HepG2 (cell line): ENCODE data around the gene PPP2R5D. TPM values are rescaled to one million over a fixed set of nuclear protein-coding genes. Genes with fewer than 3 reads are reported as not detected.

ENCODE experiments used
- AKAP8 ChIP-seq: sonication (generic); formaldehyde crosslinking; IDR thresholded peaks from 2 replicates; pipeline ENCODE4 v1.5.1; 2020; ENCODE audit warnings: mild to moderate bottlenecking, missing genetic modification reagents
- ETV5 ChIP-seq: IDR thresholded peaks from 2 replicates; pipeline ENCODE4 v1.6.1; 2018; ENCODE audit warnings: missing biosample characterization, missing genetic modification reagents, inconsistent platforms, borderline replicate concordance
- FIP1L1 ChIP-seq: fragments of 200-400 bp; formaldehyde crosslinking; IDR thresholded peaks from 2 replicates; pipeline ENCODE4 v1.6.1; 2018; ENCODE audit warnings: low read depth, mild to moderate bottlenecking, low read length, moderate library complexity, borderline replicate concordance; ENCODE audit not compliant: insufficient read depth
- HOXA7 ChIP-seq: sonication (generic); formaldehyde crosslinking; IDR thresholded peaks from 2 replicates; pipeline ENCODE4 v1.8.1; 2022; ENCODE audit warnings: mild to moderate bottlenecking, missing genetic modification reagents, moderate library complexity
- IRF2 ChIP-seq: IDR thresholded peaks from 2 replicates; pipeline ENCODE4 v1.6.1; 2018; ENCODE audit warnings: missing genetic modification reagents, missing compliant biosample characterization
- SPEN ChIP-seq: sonication (generic); formaldehyde crosslinking; IDR thresholded peaks from 2 replicates; pipeline ENCODE4 v1.5.1; 2020; ENCODE audit warnings: low read depth, mild to moderate bottlenecking, missing genetic modification reagents
- SRSF1 ChIP-seq: fragments of 200-400 bp; formaldehyde crosslinking; optimal IDR thresholded peaks from 2 replicates; pipeline ENCODE3; 2017; ENCODE audit warnings: mild to moderate bottlenecking, low read depth, low read length, moderate library complexity
- ZNF138 ChIP-seq: sonication (generic); formaldehyde crosslinking; IDR thresholded peaks from 2 replicates; pipeline ENCODE4 v1.5.0; 2020; ENCODE audit warnings: mild to moderate bottlenecking, low read depth, missing genetic modification reagents
- ZNF235 ChIP-seq: sonication (generic); formaldehyde crosslinking; IDR thresholded peaks from 2 replicates; pipeline ENCODE4 v1.8.1; 2023; ENCODE audit warnings: mild to moderate bottlenecking, missing genetic modification reagents, borderline replicate concordance
- ZNF24 ChIP-seq: fragments of 450-650 bp; IDR thresholded peaks from 2 replicates; pipeline ENCODE4 v1.6.1; 2017; ENCODE audit warnings: antibody characterized with exemption, mild to moderate bottlenecking
- ZNF367 ChIP-seq: sonication (generic); formaldehyde crosslinking; IDR thresholded peaks from 2 replicates; pipeline ENCODE4 v1.4.0; 2020; ENCODE audit warnings: missing genetic modification reagents, borderline replicate concordance
- polyA plus RNA-seq, 8 experiments: library from polyadenylated mRNA; depleted of rRNA in 3 of 8; stranded (reverse) in 7 of 8; unstranded in 1 of 8; fragments of >200 nt; fragmentation: Illumina TruSeq in 4 of 8; extraction: Trizol in 4 of 8; gene quantifications; 2 replicates each; pipeline versions ENCODE4 v1.2.1 to v1.2.3, GENCODE V29; 2011 to 2016; ENCODE audit warnings: low read depth in 4 of 8, missing spikeins in 1 of 8, mixed read lengths in 1 of 8; ENCODE audit not compliant: insufficient read depth in 1 of 8
- total RNA-seq, 5 experiments: library from RNA; depleted of rRNA; stranded (reverse); fragments of >200 nt; fragmentation: Illumina TruSeq; extraction: Trizol; gene quantifications; 2 replicates each; pipeline ENCODE4 v1.2.3, GENCODE V29; 2016; ENCODE audit warnings: low read depth in 1 of 5
- TF ChIP-seq, protein P1 (sequence below): sonication (generic); formaldehyde crosslinking; IDR thresholded peaks from 2 replicates; pipeline ENCODE4 v1.8.1; 2023; ENCODE audit warnings: mild to moderate bottlenecking, inconsistent platforms, moderate library complexity, missing genetic modification reagents, borderline replicate concordance
- TF ChIP-seq, protein P2 (sequence below): IDR thresholded peaks from 2 replicates; pipeline ENCODE4 v1.6.1; 2016; ENCODE audit warnings: low read depth
- TF ChIP-seq, protein P3 (sequence below): sonication (generic); formaldehyde crosslinking; IDR thresholded peaks from 2 replicates; pipeline ENCODE4 v1.4.0; 2020; ENCODE audit warnings: missing genetic modification reagents, low read depth, mild to moderate bottlenecking, borderline replicate concordance
- TF ChIP-seq, protein P4 (sequence below): sonication (generic); formaldehyde crosslinking; conservative IDR thresholded peaks from 2 replicates; pipeline ENCODE4 v1.4.0; 2020; ENCODE audit warnings: mild to moderate bottlenecking, missing genetic modification reagents, moderate library complexity
- TF ChIP-seq, protein P5 (sequence below): sonication (generic); formaldehyde crosslinking; IDR thresholded peaks from 2 replicates; pipeline ENCODE4 v1.5.0; 2020; ENCODE audit warnings: mild to moderate bottlenecking, missing genetic modification reagents, borderline replicate concordance

Gene PPP2R5D
- total and polyA plus RNA-seq, 2 of the 13 experiments (the other 11 are each of a cell fraction or from before 2014, with no cell fraction given), result 53.7 to 60.4 TPM

DNA sequence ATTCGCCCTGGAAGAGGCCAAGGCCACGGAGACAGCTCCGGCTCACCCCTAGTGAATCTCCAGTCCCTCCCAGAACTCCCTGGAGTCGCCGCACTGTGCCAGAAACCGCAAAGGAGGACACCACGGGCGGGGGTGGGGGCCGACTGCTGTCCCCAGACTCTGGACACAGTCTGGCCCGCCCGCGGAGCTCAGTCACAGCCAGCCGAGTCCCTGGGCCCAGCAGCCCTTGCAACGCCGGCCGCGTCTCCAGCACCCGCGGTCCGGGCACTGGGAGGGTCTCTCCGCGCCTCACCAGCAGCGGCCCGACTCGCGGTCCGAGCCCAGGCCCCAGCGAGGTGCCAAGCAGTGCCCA lies 5.9 kb upstream of the PPP2R5D start (continued):
- TF ChIP-seq, protein P1, sequence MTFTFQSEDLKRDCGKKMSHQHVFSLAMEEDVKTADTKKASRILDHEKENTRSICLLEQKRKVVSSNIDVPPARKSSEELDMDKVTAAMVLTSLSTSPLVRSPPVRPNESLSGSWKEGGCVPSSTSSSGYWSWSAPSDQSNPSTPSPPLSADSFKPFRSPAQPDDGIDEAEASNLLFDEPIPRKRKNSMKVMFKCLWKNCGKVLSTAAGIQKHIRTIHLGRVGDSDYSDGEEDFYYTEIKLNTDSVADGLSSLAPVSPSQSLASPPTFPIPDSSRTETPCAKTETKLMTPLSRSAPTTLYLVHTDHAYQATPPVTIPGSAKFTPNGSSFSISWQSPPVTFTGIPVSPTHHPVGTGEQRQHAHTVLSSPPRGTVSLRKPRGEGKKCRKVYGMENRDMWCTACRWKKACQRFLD (CRISPR knock-in tag), result no peak
- no peak; the same call in 1 of the 2 replicates for TF ChIP-seq AKAP8 (CRISPR knock-in tag)
- no peak for TF ChIP-seq SPEN (CRISPR knock-in tag)
- TF ChIP-seq ZNF138, result no peak
- TF ChIP-seq, protein P2, sequence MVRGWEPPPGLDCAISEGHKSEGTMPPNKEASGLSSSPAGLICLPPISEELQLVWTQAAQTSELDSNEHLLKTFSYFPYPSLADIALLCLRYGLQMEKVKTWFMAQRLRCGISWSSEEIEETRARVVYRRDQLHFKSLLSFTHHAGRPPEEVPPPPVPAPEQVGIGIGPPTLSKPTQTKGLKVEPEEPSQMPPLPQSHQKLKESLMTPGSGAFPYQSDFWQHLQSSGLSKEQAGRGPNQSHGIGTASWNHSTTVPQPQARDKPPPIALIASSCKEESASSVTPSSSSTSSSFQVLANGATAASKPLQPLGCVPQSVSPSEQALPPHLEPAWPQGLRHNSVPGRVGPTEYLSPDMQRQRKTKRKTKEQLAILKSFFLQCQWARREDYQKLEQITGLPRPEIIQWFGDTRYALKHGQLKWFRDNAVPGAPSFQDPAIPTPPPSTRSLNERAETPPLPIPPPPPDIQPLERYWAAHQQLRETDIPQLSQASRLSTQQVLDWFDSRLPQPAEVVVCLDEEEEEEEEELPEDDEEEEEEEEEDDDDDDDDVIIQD (CRISPR knock-in tag), result no peak
- TF ChIP-seq, protein P3, sequence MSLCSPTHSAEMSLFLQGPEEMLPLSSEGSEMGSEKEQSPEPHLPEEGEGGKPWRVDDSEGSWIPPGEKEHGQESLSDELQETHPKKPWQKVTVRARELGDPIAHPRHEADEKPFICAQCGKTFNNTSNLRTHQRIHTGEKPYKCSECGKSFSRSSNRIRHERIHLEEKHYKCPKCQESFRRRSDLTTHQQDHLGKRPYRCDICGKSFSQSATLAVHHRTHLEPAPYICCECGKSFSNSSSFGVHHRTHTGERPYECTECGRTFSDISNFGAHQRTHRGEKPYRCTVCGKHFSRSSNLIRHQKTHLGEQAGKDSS (CRISPR knock-in tag), result 0 out of 2 replicates have a peak, but pooled peaks have one; percentile 73
- TF ChIP-seq, protein P4, sequence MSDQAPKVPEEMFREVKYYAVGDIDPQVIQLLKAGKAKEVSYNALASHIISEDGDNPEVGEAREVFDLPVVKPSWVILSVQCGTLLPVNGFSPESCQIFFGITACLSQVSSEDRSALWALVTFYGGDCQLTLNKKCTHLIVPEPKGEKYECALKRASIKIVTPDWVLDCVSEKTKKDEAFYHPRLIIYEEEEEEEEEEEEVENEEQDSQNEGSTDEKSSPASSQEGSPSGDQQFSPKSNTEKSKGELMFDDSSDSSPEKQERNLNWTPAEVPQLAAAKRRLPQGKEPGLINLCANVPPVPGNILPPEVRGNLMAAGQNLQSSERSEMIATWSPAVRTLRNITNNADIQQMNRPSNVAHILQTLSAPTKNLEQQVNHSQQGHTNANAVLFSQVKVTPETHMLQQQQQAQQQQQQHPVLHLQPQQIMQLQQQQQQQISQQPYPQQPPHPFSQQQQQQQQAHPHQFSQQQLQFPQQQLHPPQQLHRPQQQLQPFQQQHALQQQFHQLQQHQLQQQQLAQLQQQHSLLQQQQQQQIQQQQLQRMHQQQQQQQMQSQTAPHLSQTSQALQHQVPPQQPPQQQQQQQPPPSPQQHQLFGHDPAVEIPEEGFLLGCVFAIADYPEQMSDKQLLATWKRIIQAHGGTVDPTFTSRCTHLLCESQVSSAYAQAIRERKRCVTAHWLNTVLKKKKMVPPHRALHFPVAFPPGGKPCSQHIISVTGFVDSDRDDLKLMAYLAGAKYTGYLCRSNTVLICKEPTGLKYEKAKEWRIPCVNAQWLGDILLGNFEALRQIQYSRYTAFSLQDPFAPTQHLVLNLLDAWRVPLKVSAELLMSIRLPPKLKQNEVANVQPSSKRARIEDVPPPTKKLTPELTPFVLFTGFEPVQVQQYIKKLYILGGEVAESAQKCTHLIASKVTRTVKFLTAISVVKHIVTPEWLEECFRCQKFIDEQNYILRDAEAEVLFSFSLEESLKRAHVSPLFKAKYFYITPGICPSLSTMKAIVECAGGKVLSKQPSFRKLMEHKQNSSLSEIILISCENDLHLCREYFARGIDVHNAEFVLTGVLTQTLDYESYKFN (CRISPR knock-in tag), result no peak
- no peak for TF ChIP-seq HOXA7
- no peak; the same call in 1 of the 2 replicates for TF ChIP-seq ZNF367 (CRISPR knock-in tag)
- no peak for TF ChIP-seq ETV5 (CRISPR knock-in tag)
- no peak for TF ChIP-seq ZNF235
- TF ChIP-seq, protein P5, sequence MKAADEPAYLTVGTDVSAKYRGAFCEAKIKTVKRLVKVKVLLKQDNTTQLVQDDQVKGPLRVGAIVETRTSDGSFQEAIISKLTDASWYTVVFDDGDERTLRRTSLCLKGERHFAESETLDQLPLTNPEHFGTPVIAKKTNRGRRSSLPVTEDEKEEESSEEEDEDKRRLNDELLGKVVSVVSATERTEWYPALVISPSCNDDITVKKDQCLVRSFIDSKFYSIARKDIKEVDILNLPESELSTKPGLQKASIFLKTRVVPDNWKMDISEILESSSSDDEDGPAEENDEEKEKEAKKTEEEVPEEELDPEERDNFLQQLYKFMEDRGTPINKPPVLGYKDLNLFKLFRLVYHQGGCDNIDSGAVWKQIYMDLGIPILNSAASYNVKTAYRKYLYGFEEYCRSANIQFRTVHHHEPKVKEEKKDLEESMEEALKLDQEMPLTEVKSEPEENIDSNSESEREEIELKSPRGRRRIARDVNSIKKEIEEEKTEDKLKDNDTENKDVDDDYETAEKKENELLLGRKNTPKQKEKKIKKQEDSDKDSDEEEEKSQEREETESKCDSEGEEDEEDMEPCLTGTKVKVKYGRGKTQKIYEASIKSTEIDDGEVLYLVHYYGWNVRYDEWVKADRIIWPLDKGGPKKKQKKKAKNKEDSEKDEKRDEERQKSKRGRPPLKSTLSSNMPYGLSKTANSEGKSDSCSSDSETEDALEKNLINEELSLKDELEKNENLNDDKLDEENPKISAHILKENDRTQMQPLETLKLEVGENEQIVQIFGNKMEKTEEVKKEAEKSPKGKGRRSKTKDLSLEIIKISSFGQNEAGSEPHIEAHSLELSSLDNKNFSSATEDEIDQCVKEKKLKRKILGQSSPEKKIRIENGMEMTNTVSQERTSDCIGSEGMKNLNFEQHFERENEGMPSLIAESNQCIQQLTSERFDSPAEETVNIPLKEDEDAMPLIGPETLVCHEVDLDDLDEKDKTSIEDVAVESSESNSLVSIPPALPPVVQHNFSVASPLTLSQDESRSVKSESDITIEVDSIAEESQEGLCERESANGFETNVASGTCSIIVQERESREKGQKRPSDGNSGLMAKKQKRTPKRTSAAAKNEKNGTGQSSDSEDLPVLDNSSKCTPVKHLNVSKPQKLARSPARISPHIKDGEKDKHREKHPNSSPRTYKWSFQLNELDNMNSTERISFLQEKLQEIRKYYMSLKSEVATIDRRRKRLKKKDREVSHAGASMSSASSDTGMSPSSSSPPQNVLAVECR (CRISPR knock-in tag), result 0 out of 2 replicates have a peak, but pooled peaks have one; percentile 62
- TF ChIP-seq SRSF1, result no peak
- no peak for TF ChIP-seq IRF2 (CRISPR knock-in tag)
- no peak for TF ChIP-seq FIP1L1
- no peak for TF ChIP-seq ZNF24
